ENCODE results near the gene FRMPD2. TPM values are rescaled to one million over a fixed set of nuclear protein-coding genes. Genes with fewer than 3 reads are reported as not detected.

Gene FRMPD2
- polyA plus RNA-seq, 2 of the 4 experiments (the other 2 are of a cell fraction): 0.13 to 0.15 TPM

DNA sequence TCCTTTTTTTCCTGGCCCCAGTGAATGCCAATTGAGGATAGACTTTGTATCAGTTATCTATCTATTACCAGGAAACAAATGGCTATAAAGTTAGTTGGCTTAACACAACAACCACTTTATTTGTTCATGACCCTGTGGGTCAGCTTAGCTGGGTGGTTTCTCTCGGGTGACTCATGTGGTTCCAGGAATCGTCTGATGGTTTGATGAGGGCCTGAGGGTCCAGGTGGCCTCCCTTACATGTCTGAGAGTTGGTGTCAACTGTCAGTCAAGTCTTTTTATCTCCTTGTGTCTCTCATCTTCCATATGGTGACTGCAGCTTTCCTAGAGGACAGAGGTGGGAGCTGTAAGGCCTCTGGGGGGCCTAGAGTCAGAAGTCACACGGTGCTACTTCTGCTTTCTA is 16.7 kb upstream of the FRMPD2 start (continued):
- TF ChIP-seq, protein P1, sequence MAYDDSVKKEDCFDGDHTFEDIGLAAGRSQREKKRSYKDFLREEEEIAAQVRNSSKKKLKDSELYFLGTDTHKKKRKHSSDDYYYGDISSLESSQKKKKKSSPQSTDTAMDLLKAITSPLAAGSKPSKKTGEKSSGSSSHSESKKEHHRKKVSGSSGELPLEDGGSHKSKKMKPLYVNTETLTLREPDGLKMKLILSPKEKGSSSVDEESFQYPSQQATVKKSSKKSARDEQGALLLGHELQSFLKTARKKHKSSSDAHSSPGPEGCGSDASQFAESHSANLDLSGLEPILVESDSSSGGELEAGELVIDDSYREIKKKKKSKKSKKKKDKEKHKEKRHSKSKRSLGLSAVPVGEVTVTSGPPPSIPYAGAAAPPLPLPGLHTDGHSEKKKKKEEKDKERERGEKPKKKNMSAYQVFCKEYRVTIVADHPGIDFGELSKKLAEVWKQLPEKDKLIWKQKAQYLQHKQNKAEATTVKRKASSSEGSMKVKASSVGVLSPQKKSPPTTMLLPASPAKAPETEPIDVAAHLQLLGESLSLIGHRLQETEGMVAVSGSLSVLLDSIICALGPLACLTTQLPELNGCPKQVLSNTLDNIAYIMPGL (CRISPR knock-in tag; IDR thresholded peaks at IDR 0.05; ENCODE audit: borderline replicate concordance): no peak
- no peak for TF ChIP-seq POLR2A (IDR thresholded peaks at IDR 0.05; ENCODE audit: low read length)
- no peak for TF ChIP-seq ZNF302 (CRISPR knock-in tag; IDR thresholded peaks at IDR 0.05)
- no peak for TF ChIP-seq RARB (CRISPR knock-in tag; IDR thresholded peaks at IDR 0.05)
- no peak for TF ChIP-seq TFCP2L1 (CRISPR knock-in tag; IDR thresholded peaks at IDR 0.05)
- no peak for TF ChIP-seq FOSL2 (IDR thresholded peaks at IDR 0.05)
- TF ChIP-seq FOSL2 (CRISPR knock-in tag; IDR thresholded peaks at IDR 0.05): no peak

DNA sequence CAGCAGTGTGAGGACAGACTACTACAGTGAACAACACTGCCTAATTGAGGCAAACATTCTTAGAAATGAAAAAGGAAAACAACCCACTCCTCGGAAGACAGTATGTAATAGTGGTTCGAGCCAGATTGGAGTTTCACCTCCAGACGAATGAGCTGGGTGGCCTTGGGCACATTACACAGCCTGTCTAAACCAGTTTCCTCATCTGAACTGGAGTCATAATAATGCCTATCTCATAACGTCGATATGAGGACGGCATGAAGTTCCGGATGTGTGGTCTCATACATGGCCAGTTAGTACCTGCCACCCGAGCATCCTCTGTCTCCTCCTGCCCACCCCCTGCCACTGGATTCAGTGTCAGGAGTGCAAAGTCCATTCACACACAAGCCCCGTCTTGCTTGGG is 15.8 kb upstream of the FRMPD2 start:
- CTCF ChIA-PET: interaction anchor here (0.6 to 9.6 kb wide), 15 partner anchors 10 to 1754 kb away, joined by 3 to 69 read pairs (median 3); partner anchors contain the start of gene FRMPD2
- H3K27ac ChIP-seq: no peak overlapping the region
- H3K4me2 ChIP-seq: no peak overlapping the region
- ATAC-seq (no peak), FAIRE-seq (no peak), DNase-seq (ENCODE audit: low read depth in 1 of 2, low spot score in 1 of 2) (no peak)
- 71% methylated on average over 9 of the region's 9 CpGs for WGBS (ENCODE audit: missing lambda C conversion rate)
- no peak overlapping the region for H3K4me3 ChIP-seq
- H3K9me3 ChIP-seq: peaks cover under 1% of the 10 kb centered on the region; the same call in 1 of the 3 replicates
- POLR2A ChIA-PET: no interaction called here
- no peak for TF ChIP-seq RARB (CRISPR knock-in tag; IDR thresholded peaks at IDR 0.05)
- TF ChIP-seq CHD2 (IDR thresholded peaks at IDR 0.05; ENCODE audit: low read length, partially characterized antibody): no peak
- no peak for TF ChIP-seq HOXA7 (CRISPR knock-in tag; IDR thresholded peaks at IDR 0.05)
- no peak for TF ChIP-seq HDAC2 (IDR thresholded peaks at IDR 0.05)
- no peak for TF ChIP-seq BHLHE40 (IDR thresholded peaks at IDR 0.05; ENCODE audit: low read depth, low read length)
- TF ChIP-seq, protein P2, sequence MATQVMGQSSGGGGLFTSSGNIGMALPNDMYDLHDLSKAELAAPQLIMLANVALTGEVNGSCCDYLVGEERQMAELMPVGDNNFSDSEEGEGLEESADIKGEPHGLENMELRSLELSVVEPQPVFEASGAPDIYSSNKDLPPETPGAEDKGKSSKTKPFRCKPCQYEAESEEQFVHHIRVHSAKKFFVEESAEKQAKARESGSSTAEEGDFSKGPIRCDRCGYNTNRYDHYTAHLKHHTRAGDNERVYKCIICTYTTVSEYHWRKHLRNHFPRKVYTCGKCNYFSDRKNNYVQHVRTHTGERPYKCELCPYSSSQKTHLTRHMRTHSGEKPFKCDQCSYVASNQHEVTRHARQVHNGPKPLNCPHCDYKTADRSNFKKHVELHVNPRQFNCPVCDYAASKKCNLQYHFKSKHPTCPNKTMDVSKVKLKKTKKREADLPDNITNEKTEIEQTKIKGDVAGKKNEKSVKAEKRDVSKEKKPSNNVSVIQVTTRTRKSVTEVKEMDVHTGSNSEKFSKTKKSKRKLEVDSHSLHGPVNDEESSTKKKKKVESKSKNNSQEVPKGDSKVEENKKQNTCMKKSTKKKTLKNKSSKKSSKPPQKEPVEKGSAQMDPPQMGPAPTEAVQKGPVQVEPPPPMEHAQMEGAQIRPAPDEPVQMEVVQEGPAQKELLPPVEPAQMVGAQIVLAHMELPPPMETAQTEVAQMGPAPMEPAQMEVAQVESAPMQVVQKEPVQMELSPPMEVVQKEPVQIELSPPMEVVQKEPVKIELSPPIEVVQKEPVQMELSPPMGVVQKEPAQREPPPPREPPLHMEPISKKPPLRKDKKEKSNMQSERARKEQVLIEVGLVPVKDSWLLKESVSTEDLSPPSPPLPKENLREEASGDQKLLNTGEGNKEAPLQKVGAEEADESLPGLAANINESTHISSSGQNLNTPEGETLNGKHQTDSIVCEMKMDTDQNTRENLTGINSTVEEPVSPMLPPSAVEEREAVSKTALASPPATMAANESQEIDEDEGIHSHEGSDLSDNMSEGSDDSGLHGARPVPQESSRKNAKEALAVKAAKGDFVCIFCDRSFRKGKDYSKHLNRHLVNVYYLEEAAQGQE (IDR thresholded peaks at IDR 0.05): no peak
- no peak for TF ChIP-seq HOXB13 (CRISPR knock-in tag; IDR thresholded peaks at IDR 0.05; ENCODE audit: low read depth)
- TF ChIP-seq POLR2AphosphoS2 (conservative IDR thresholded peaks at IDR 0.05; ENCODE audit: low read length): no peak
- TF ChIP-seq, protein P3, sequence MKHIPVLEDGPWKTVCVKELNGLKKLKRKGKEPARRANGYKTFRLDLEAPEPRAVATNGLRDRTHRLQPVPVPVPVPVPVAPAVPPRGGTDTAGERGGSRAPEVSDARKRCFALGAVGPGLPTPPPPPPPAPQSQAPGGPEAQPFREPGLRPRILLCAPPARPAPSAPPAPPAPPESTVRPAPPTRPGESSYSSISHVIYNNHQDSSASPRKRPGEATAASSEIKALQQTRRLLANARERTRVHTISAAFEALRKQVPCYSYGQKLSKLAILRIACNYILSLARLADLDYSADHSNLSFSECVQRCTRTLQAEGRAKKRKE (CRISPR knock-in tag; IDR thresholded peaks at IDR 0.05; ENCODE audit: low read depth): no peak
- TF ChIP-seq NFE2L2 (conservative IDR thresholded peaks at IDR 0.05; ENCODE audit: low read length): no peak
- no peak for TF ChIP-seq CHD4 (IDR thresholded peaks at IDR 0.05; ENCODE audit: borderline replicate concordance)
- no peaks in the 10 kb centered on the region for H3K4me1 ChIP-seq

DNA sequence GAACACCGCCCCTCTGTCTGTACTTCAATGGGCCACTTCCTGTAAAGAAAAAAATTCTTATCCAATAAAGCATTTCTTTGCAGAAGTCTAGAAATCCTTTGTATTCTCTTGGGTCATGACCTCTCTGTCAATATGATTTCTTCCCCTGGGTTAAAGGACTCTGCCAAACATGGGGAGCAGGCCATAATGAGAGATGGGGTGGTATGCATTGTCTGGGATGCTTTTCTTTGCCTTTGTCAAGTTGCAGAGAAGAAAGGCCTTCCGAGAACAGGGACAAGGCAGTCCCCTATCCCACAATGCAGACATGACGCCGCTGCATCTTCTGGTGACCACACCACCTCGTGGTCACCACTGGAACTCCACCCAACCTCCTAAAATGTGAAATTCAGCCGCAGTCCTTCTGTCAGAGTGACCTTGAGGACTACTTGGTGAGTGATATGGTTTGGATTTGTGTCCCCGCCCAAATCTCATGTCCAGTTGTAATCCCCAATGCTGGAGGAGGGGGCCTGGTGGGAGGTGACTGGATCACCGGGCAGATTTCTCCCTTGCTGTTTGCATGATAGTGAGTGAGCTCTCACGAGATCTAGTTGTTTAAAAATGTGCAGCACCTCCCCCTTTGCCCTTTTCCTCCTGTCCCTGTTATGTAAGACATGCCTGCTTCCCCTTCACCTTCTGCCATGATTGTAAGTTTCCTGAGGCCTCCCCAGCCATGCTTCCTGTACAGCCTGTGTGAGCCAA is 15.2 kb upstream of the FRMPD2 start:
- CTCF ChIA-PET: interaction anchor here (0.6 to 9.6 kb wide), 17 partner anchors 9 to 1753 kb away, joined by 3 to 69 read pairs (median 3); no protein-coding TSS in a partner anchor
- H3K4me3 ChIP-seq: no peak overlapping the region
- peak; percentile 85 to 91 for ATAC-seq
- FAIRE-seq: no peak
- H3K4me1 ChIP-seq: no peaks in the 10 kb centered on the region
- 0 out of 3 replicates have a peak overlapping the region, but pooled peaks have one; percentile 15 for H3K4me2 ChIP-seq
- peak; percentile 50 to 68 for DNase-seq (ENCODE audit: low read depth in 1 of 2, low spot score in 1 of 2)
- no peak overlapping the region for H3K27ac ChIP-seq
- 15% methylated on average over 9 of the region's 9 CpGs for WGBS (ENCODE audit: missing lambda C conversion rate)
- POLR2A ChIA-PET: no interaction called here
- H3K9me3 ChIP-seq: peaks cover 3% of the 10 kb centered on the region; the same call in 1 of the 3 replicates
- TF ChIP-seq FOSB (CRISPR knock-in tag; IDR thresholded peaks at IDR 0.05) (no peak), SMC3 (IDR thresholded peaks at IDR 0.05) (peak; percentile 75), PHF8 (IDR thresholded peaks at IDR 0.05; ENCODE audit: borderline replicate concordance, low read depth) (no peak), RNF2 (IDR thresholded peaks at IDR 0.05; ENCODE audit: borderline replicate concordance, low read depth) (no peak), EHMT2 (IDR thresholded peaks at IDR 0.05; ENCODE audit: low read depth) (no peak), NFE2L2 (conservative IDR thresholded peaks at IDR 0.05; ENCODE audit: low read length) (no peak), CHD2 (IDR thresholded peaks at IDR 0.05; ENCODE audit: low read length, partially characterized antibody) (no peak), HDAC2 (IDR thresholded peaks at IDR 0.05) (no peak), EHF (CRISPR knock-in tag; IDR thresholded peaks at IDR 0.05) (no peak)
- TF ChIP-seq, protein P4, sequence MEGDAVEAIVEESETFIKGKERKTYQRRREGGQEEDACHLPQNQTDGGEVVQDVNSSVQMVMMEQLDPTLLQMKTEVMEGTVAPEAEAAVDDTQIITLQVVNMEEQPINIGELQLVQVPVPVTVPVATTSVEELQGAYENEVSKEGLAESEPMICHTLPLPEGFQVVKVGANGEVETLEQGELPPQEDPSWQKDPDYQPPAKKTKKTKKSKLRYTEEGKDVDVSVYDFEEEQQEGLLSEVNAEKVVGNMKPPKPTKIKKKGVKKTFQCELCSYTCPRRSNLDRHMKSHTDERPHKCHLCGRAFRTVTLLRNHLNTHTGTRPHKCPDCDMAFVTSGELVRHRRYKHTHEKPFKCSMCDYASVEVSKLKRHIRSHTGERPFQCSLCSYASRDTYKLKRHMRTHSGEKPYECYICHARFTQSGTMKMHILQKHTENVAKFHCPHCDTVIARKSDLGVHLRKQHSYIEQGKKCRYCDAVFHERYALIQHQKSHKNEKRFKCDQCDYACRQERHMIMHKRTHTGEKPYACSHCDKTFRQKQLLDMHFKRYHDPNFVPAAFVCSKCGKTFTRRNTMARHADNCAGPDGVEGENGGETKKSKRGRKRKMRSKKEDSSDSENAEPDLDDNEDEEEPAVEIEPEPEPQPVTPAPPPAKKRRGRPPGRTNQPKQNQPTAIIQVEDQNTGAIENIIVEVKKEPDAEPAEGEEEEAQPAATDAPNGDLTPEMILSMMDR (IDR thresholded peaks at IDR 0.05): peak; percentile 69
- TF ChIP-seq, protein P1 (CRISPR knock-in tag; IDR thresholded peaks at IDR 0.05; ENCODE audit: borderline replicate concordance): no peak

Data from A549 (cell line).